GM21360 (cell line): ENCODE data around the gene FNTB.

Source experiments
- ATAC-seq: cut with Tn5 transposase; IDR thresholded peaks from one replicate; pipeline ENCODE4 v1.9.1; 2021; ENCODE audit warnings: mild to moderate bottlenecking, moderate library complexity; ENCODE audit not compliant: unreplicated experiment

FNTB gene

GRCh38 chr14:65110525-65110924 is 123.8 kb downstream of the FNTB start:
- ATAC-seq: no peak
